Activated CD4-positive, alpha-beta T cell treated with anti-CD3 and anti-CD28 coated beads, Interleukin-2, amount 10 ng/mL, durations not matched to agents 7 days and 5 days (primary cell): Measurements from ENCODE around the gene C4B. TPM values are rescaled to one million over a fixed set of nuclear protein-coding genes. Genes with fewer than 3 reads are reported as not detected.
A peak's percentile ranks its signal among the peaks of the same experiment; 100 is the strongest.

Source experiments
- CTCF ChIA-PET: fragments of 350-600 bp; sonication (Branson Sonifier 250); formaldehyde crosslinking; loops from one replicate; lab custom pipeline; 2021; ENCODE audit warnings: antibody characterized with exemption; lab: Charles Lee
- POLR2A ChIA-PET: fragments of 350-600 bp; sonication (Branson Sonifier 250); formaldehyde crosslinking; loops from one replicate; lab custom pipeline; 2021; ENCODE audit warnings: antibody characterized with exemption; lab: Charles Lee
- DNase-seq: peaks from one replicate; pipeline ENCODE4 v3.0.0-alpha.2; 2020
- H3K27ac Mint-ChIP-seq: one replicate; pipeline ENCODE4 v1.8.0; 2021; ENCODE audit warnings: mild to moderate bottlenecking, moderate library complexity, mixed read lengths
- H3K27me3 Mint-ChIP-seq: one replicate; pipeline ENCODE4 v1.8.0; 2021; ENCODE audit warnings: mixed read lengths
- H3K36me3 Mint-ChIP-seq: one replicate; pipeline ENCODE4 v1.8.0; 2021; ENCODE audit warnings: low read depth, mixed read lengths
- H3K4me1 Mint-ChIP-seq: one replicate; pipeline ENCODE4 v1.8.0; 2021; ENCODE audit warnings: mixed read lengths
- H3K4me3 Mint-ChIP-seq: one replicate; pipeline ENCODE4 v1.8.0; 2021; ENCODE audit warnings: mild to moderate bottlenecking, moderate library complexity, mixed read lengths
- H3K9me3 Mint-ChIP-seq: one replicate; pipeline ENCODE4 v1.8.0; 2021; ENCODE audit warnings: mixed read lengths
- total RNA-seq, 2 experiments: library from RNA; stranded (reverse); gene quantifications; one replicate each; pipeline ENCODE4 v1.2.3, GENCODE V29; 2021

C4B gene
- total RNA-seq, 2 experiments from 2014 or later, result 2.0 to 2.2 TPM

DNA sequence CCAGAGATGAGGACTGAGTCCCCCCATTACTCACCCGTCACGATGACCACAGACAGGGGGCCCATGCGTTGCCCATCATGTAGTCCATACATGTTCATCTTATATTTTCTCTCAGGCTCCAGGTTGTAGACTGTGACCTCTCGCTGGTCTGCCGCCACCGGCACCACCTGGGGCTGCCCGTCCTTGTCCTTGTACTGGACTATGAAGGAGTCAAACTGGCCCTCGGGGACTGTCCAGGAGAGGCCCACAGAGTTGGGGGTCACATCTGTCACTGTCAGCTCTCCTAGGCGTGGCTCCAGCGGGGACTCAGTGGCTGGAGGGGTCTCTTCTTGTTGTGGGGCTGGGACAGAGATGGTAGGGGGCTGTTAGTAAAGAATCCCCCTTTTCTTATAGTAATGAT, 59.0 kb downstream of the C4B start:
- no peak for DNase-seq
- no peaks in the 10 kb centered on the region for H3K4me1 Mint-ChIP-seq
- ChIA-PET POLR2A (no interaction called here), CTCF (interaction anchor here (0.7 to 1.0 kb wide), 2 partner anchors 13 to 898 kb away, joined by 3 read pairs; no protein-coding TSS in a partner anchor)
- no peaks in the 10 kb centered on the region for H3K27me3 Mint-ChIP-seq
- no peak overlapping the region for H3K4me3 Mint-ChIP-seq
- no peaks in the 10 kb centered on the region for H3K36me3 Mint-ChIP-seq
- H3K9me3 Mint-ChIP-seq, result no peaks in the 10 kb centered on the region
- no peak overlapping the region for H3K27ac Mint-ChIP-seq

DNA sequence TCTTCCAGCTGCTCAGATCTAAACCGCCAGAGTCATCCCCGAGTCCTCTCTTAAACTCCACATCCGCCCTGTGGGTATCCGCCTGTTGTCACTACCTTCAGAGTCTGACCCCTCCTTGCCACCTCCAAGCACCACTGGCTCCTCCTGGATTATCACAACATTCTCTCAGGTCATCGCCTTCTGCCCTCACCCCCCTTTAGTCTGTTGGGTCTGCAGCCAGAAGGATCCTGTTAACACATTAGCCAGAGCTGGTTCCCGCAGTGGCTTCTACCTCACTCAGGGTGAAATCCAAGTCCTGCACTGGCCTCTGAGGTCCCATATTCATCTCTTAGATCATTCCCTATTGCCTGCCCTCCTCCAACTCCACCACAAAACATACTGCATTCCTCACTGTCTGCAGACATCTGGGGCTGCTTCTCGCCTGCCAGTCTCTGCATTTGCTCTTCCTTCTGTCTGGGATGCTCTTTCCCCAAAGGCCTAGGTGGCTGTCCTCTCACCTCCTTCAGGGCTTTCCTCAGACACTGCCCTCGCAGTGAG, 60.5 kb downstream of the C4B start:
- H3K27ac Mint-ChIP-seq, result no peak overlapping the region
- ChIA-PET POLR2A (no interaction called here), CTCF (no interaction called here)
- no peaks in the 10 kb centered on the region for H3K27me3 Mint-ChIP-seq
- no peak for DNase-seq
- H3K36me3 Mint-ChIP-seq, result no peaks in the 10 kb centered on the region
- no peaks in the 10 kb centered on the region for H3K4me1 Mint-ChIP-seq
- no peak overlapping the region for H3K4me3 Mint-ChIP-seq
- no peaks in the 10 kb centered on the region for H3K9me3 Mint-ChIP-seq

DNA sequence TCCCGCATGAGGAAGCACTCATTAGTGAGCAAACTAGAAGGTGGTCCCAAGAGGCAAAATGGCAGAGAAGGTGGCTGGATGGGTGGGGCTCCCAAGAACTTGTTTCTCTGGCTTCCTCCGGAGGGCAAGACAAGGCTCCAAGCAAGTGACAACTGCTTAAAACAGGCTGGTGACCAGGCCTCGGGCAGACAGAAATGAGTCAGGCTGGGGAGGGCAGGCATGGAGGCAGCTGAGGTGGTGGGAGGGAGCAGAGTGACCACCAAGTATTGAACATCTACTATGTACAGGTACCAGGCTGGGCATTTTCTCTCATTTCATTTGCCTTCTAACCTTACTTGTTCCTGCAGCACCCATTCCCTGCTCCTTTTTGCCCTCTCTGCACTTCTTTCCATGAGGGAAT, 61.2 kb downstream of the C4B start:
- ChIA-PET CTCF (no interaction called here), POLR2A (no interaction called here)
- Mint-ChIP-seq H3K27ac (no peak overlapping the region), H3K36me3 (no peaks in the 10 kb centered on the region), H3K27me3 (no peaks in the 10 kb centered on the region), H3K4me3 (no peak overlapping the region), H3K9me3 (no peaks in the 10 kb centered on the region), H3K4me1 (no peaks in the 10 kb centered on the region)
- no peak for DNase-seq

DNA sequence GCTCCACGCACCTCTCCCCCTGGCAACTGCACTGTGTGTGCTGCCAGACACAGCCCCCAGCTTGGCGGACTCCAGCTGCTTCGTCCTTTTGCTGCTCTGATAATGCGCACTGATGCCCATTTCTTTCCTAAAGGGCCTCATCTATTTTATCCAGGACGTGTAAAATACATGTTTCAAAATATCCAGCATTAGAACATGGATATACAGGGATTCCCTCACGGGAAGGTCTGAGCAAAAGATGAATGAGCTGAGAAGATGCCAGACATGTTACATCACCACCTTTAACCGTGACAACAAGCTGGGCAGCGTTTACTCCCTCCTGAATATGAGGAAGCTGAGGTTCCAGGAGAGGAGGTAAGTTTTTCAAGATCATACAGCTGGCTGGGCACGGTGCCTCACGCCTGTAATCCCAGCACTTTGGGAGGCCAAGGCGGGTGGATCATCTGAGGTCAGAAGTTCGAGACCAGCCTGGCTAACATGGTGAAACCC, 61.8 kb downstream of the C4B start:
- no peaks in the 10 kb centered on the region for H3K36me3 Mint-ChIP-seq
- DNase-seq, result no peak
- no peaks in the 10 kb centered on the region for H3K4me1 Mint-ChIP-seq
- H3K9me3 Mint-ChIP-seq, result no peaks in the 10 kb centered on the region
- no peak overlapping the region for H3K4me3 Mint-ChIP-seq
- POLR2A ChIA-PET, result no interaction called here
- no peak overlapping the region for H3K27ac Mint-ChIP-seq
- CTCF ChIA-PET, result no interaction called here
- no peaks in the 10 kb centered on the region for H3K27me3 Mint-ChIP-seq

DNA sequence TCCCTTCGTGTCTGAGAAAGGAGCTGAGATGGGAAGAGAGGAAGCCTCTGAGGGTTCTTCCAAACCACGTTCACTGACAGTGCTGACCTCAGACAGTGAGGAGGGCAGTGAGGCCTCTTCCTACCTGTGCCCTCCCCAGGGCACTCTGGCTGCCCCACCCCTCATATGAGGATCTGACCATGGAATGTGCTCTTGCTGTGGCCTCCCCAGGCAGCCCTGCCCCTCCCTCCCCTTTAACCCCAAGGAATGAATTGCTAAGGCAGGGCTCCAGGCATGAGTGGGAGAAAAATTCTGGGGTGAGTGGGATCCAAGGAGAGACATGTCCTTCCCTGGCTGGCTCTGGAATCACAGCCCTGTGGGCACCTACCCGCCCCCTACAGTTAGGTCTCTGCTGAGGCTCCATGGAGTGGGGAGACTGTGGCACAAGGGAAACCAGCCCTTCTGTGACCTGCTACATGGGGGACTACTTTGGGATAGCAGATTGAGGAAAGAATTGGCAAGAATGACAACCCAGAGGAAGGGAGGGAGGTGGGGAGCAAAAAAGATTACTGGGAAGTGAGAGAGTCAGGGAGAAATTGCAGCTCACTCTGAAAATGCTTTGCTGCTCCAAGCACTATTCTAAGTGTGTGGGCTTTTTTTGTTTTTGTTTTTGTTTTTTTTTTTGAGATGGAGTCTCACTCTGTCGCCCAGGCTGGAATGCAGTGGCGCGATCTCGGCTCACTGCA, 65.1 kb downstream of the C4B start:
- DNase-seq, result no peak
- Mint-ChIP-seq H3K27ac (no peak overlapping the region), H3K4me1 (no peaks in the 10 kb centered on the region), H3K9me3 (no peaks in the 10 kb centered on the region), H3K36me3 (no peaks in the 10 kb centered on the region), H3K27me3 (peaks cover 8% of the 10 kb centered on the region), H3K4me3 (no peak overlapping the region)
- ChIA-PET POLR2A (interaction anchor here (0.6 kb wide), 1 partner anchor 725 kb away, joined by 3 read pairs; no protein-coding TSS in a partner anchor), CTCF (interaction anchor here (0.6 kb wide), 1 partner anchor 914 kb away, joined by 3 read pairs; no protein-coding TSS in a partner anchor)

DNA sequence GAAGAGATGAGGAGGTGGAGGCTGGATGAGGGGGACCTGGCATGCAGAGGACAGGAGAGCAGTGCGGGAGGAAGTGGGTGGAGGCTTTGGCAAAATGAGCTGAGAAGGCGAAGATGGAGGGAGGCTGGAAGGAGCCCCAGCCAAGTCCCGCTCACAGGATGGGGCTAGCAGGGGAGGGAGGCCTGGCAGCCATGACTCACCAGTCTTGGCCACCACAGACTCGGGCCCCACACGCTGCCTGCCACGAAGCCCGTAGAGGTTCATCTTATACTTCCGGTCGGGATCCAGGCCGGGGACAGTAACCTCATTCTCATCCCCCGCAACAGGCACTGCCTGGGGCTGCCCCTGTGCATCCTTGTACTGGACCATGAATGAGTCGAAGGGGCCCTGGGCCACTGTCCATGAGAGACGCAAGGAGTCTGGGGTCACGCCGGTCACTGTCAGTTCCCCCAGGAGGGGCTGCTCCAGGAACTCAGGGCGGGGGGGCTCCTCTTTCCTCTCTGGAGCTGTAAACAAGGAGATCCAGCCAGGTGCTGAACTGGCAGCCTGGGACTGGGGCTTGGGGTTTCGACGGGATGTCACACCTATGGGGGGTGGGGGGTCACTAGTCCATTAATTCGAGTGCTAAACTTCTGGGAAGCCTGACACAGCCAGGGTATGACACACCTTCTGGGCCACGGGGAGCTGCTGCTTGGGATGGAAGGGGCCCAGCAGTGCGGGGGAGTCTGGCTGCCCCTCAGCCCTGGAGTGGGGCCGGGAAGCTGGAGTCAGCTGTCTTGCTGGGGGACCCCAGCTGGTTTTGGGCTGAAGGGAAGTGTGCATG, 66.8 kb downstream of the C4B start:
- Mint-ChIP-seq H3K4me1 (peaks cover under 1% of the 10 kb centered on the region), H3K4me3 (no peak overlapping the region), H3K27ac (peak overlapping the region; percentile 1), H3K36me3 (no peaks in the 10 kb centered on the region), H3K9me3 (no peaks in the 10 kb centered on the region), H3K27me3 (peaks cover 19% of the 10 kb centered on the region)
- DNase-seq, result no peak
- POLR2A ChIA-PET, result no interaction called here
- CTCF ChIA-PET, result no interaction called here

DNA sequence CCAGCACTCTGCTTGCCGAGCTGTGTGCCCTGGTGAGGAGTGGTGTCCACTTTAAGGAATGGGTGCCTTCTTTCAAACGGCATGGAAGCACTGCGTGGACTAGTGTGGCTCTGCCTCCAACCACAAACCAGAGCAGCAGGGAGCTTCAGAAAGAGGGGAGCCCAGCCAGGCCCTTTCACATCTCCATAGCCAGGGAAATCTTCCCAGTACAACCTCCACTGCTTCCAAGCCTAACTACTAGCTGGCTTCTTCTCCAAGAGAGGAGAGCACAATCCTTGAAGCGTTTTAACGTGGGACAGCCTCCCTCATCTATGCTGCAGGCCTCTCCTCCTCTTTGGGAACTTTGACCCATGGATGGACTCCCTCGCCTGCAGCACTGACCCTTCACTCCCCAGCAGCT, 67.9 kb downstream of the C4B start:
- POLR2A ChIA-PET, result no interaction called here
- CTCF ChIA-PET, result no interaction called here

DNA sequence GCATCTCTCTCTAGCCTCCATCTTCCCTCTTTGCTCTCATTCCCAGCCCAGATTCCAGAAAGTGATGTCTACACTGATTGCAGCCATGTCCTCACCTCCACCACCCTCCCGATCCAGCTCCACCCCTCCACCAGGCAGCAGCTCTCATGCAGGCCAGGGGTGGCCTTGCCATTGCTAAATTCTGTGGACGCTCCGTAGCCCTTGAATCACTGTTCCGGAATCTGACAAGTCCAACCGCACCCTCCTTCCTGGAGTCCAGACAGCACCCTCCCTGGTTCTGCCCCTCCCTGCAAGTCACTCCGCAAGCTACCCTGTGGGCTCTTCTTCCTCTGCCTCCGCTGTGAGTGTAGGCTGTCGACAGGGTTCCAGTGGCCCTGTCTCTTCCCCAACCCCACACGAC, 68.3 kb downstream of the C4B start:
- Mint-ChIP-seq H3K4me1 (peaks cover 8% of the 10 kb centered on the region), H3K27ac (no peak overlapping the region), H3K27me3 (peaks cover 24% of the 10 kb centered on the region), H3K9me3 (no peaks in the 10 kb centered on the region), H3K4me3 (no peak overlapping the region), H3K36me3 (no peaks in the 10 kb centered on the region)
- ChIA-PET POLR2A (no interaction called here), CTCF (no interaction called here)
- no peak for DNase-seq

More for the DNA sequence above, 67.9 kb downstream of the C4B start:
- no peaks in the 10 kb centered on the region for H3K36me3 Mint-ChIP-seq
- H3K4me1 Mint-ChIP-seq, result peaks cover 8% of the 10 kb centered on the region
- no peak for DNase-seq
- H3K4me3 Mint-ChIP-seq, result no peak overlapping the region
- H3K27ac Mint-ChIP-seq, result no peak overlapping the region
- H3K27me3 Mint-ChIP-seq, result peaks cover 24% of the 10 kb centered on the region
- no peaks in the 10 kb centered on the region for H3K9me3 Mint-ChIP-seq

DNA sequence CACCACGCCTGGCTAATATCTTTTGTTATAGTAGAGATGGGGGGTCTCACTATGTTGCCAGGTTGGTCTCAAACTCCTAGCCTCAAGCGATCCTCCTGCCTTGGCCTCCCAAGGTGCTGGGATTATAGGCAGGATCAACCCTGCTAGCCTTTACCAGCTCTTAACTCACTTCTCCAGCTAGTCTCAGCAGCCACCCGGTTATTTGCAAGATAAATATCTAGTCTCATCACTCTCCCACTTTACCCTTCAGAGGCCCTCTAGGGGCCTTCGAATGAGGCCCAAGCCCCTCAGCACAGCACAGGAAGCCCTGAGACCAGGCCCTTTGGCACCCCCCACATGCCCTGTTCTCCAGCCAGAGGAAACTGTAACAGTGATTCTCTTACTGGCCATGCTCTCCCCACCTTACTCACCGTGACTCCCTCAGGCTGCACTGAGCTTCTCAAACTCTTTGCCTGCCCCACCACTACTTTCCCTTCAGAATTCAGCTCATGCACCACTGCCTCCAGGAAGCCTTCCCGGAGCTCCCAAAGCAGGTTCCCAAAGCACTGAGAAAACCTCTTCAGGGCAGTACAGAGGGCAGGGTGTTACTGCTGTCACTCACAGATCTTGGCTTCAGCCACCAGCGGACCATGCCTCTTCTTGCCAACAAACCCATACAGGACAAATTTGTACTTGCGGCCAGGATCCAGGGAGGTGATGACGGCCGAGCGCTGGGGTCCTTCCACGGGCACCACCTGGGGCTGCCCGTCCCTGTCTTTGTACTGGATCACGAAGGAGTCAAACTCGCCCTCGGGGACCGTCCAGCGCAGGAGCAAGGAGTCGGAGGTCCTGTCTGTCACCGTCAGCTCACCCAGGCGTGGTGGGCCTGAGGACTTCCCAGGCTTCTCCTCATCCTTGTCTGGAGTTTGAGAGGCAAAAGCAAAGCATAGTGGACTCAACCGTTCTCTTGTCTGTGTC, 69.5 kb downstream of the C4B start:
- no peaks in the 10 kb centered on the region for H3K9me3 Mint-ChIP-seq
- CTCF ChIA-PET, result interaction anchor here (0.6 to 0.9 kb wide), 2 partner anchors 34 to 132 kb away, joined by 3 read pairs; no protein-coding TSS in a partner anchor
- DNase-seq, result no peak
- H3K4me3 Mint-ChIP-seq, result no peak overlapping the region
- H3K4me1 Mint-ChIP-seq, result peaks cover 8% of the 10 kb centered on the region
- H3K27ac Mint-ChIP-seq, result no peak overlapping the region
- H3K36me3 Mint-ChIP-seq, result no peaks in the 10 kb centered on the region
- POLR2A ChIA-PET, result no interaction called here
- peaks cover 29% of the 10 kb centered on the region for H3K27me3 Mint-ChIP-seq

- ChIA-PET CTCF (interaction anchor here (1.3 kb wide), 1 partner anchor 11 kb away, joined by 3 read pairs; no protein-coding TSS in a partner anchor), POLR2A (no interaction called here)
- DNase-seq, result no peak
- Mint-ChIP-seq H3K36me3 (no peaks in the 10 kb centered on the region), H3K27ac (no peak overlapping the region), H3K9me3 (no peaks in the 10 kb centered on the region), H3K27me3 (peaks cover 34% of the 10 kb centered on the region), H3K4me1 (peaks cover 8% of the 10 kb centered on the region), H3K4me3 (no peak overlapping the region)
Observed at GRCh38 chr6:32084780-32085179, 70.2 kb downstream of the C4B start.
